Measurements from ENCODE around the gene TCF25. TPM values are rescaled to one million over a fixed set of nuclear protein-coding genes. Genes with fewer than 3 reads are reported as not detected.

Gene TCF25
- total RNA-seq, 1 donor from 2014 or later: 323 TPM

DNA sequence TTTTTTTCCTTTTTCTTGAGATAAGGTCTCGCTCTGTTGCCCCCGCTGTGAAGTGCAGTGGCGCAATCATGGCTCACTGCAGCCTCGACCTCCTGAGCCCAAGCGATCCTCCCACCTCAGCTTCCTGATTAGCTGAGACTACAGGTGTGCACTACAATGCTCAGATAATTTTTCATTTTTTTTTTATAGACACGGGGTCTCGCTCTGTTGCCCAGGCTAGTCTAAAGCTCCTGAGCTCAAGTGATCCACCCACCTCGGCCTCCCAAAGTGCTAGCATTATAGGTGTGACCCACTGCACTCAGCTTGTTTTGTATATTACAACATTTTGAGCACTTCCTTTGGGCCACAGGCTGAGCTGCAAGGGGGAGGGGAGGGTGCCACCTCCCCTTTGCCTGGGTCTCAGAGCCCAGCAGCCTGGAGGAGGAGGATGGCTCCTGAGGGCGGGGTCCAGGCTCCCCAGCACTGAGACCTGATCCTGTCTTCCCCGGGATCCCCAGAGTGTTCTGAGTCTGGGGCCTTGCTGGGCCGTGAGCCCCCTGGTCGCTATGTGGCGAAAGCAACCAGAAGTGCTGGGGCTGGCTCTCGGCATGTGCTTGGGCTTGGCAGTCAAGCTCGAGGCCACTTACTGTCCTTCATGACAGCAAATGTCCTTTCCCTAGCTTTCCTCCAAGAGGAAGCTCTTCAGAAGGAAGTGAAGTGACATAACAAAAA lies 83.3 kb downstream of the TCF25 start:
- TF ChIP-seq, protein P1, sequence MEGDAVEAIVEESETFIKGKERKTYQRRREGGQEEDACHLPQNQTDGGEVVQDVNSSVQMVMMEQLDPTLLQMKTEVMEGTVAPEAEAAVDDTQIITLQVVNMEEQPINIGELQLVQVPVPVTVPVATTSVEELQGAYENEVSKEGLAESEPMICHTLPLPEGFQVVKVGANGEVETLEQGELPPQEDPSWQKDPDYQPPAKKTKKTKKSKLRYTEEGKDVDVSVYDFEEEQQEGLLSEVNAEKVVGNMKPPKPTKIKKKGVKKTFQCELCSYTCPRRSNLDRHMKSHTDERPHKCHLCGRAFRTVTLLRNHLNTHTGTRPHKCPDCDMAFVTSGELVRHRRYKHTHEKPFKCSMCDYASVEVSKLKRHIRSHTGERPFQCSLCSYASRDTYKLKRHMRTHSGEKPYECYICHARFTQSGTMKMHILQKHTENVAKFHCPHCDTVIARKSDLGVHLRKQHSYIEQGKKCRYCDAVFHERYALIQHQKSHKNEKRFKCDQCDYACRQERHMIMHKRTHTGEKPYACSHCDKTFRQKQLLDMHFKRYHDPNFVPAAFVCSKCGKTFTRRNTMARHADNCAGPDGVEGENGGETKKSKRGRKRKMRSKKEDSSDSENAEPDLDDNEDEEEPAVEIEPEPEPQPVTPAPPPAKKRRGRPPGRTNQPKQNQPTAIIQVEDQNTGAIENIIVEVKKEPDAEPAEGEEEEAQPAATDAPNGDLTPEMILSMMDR (IDR thresholded peaks at IDR 0.05; ENCODE audit: unreplicated experiment): no peak
- H3K4me3 Mint-ChIP-seq: no peak overlapping the region
- peaks cover 27% of the 10 kb centered on the region for H3K36me3 Mint-ChIP-seq
- no peaks in the 10 kb centered on the region for H3K9me3 Mint-ChIP-seq
- H3K27me3 Mint-ChIP-seq (ENCODE audit: low read depth): no peaks in the 10 kb centered on the region
- H3K4me1 Mint-ChIP-seq: no peaks in the 10 kb centered on the region
- DNase-seq (ENCODE audit: low spot score in 2 of 2, unreplicated experiment in 2 of 2): no peak
- no peak overlapping the region for H3K27ac Mint-ChIP-seq

- Mint-ChIP-seq H3K27me3 (ENCODE audit: low read depth) (no peaks in the 10 kb centered on the region), H3K36me3 (peaks cover 27% of the 10 kb centered on the region), H3K9me3 (no peaks in the 10 kb centered on the region), H3K4me3 (no peak overlapping the region), H3K27ac (no peak overlapping the region), H3K4me1 (no peaks in the 10 kb centered on the region)
- TF ChIP-seq, protein P1 (IDR thresholded peaks at IDR 0.05; ENCODE audit: unreplicated experiment): no peak
- DNase-seq (ENCODE audit: low spot score in 2 of 2, unreplicated experiment in 2 of 2): no peak
Observed at GRCh38 chr16:89957216-89957785, 83.9 kb downstream of the TCF25 start.

DNA sequence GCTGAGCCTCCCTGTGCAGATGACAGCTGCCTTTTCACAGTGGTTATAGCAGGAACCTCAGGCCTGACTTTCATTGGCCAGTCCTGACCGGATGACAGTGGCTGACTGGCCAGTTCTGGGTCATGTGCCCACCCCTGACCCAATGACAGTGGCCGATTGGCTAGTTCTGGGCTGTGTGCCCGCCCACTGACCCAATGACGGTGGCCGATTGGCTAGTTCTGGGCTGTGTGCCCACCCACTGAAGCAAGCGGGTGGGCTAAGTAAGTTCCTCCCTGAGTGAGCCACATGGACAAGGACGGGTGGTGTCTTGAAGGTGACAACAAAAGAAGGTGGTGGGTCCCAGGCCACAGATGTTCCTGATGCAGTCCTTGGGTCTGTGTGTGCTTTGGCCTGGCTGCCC lies 84.7 kb downstream of the TCF25 start:
- peaks cover 27% of the 10 kb centered on the region for H3K36me3 Mint-ChIP-seq
- TF ChIP-seq, protein P1 (IDR thresholded peaks at IDR 0.05; ENCODE audit: unreplicated experiment): no peak
- H3K27ac Mint-ChIP-seq: no peak overlapping the region
- DNase-seq (ENCODE audit: low spot score in 2 of 2, unreplicated experiment in 2 of 2): no peak
- no peaks in the 10 kb centered on the region for H3K27me3 Mint-ChIP-seq (ENCODE audit: low read depth)
- no peaks in the 10 kb centered on the region for H3K4me1 Mint-ChIP-seq
- H3K4me3 Mint-ChIP-seq: no peak overlapping the region
- no peaks in the 10 kb centered on the region for H3K9me3 Mint-ChIP-seq

DNA sequence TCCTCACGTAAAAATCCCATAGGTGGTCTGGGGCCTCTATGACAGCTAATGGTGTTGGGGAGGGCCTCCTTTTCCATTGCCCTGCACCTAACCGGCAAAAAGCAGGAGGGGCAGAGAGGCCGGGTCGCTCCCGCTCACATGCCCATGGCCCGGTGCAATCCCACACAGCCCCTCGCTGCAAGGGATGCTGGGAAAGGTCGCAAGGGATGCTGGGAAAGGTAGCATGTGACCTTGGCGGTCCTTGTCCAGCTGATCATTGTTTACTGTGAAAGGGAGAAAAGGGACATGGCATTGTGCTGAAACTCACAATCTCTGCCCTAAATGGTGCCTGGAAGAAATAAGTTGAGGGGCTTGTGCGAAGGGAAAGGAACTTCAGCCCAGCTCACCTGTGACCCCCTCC lies 85.2 kb downstream of the TCF25 start:
- Mint-ChIP-seq H3K36me3 (peaks cover 29% of the 10 kb centered on the region), H3K27ac (no peak overlapping the region), H3K4me3 (no peak overlapping the region), H3K27me3 (ENCODE audit: low read depth) (no peaks in the 10 kb centered on the region), H3K9me3 (no peaks in the 10 kb centered on the region), H3K4me1 (no peaks in the 10 kb centered on the region)
- no peak for DNase-seq (ENCODE audit: low spot score in 2 of 2, unreplicated experiment in 2 of 2)
- TF ChIP-seq, protein P1 (IDR thresholded peaks at IDR 0.05; ENCODE audit: unreplicated experiment): no peak

GRCh38 chr16:89960966-89961365 lies 87.6 kb downstream of the TCF25 start:
- TF ChIP-seq, protein P1 (IDR thresholded peaks at IDR 0.05; ENCODE audit: unreplicated experiment): no peak
- DNase-seq (ENCODE audit: low spot score in 2 of 2, unreplicated experiment in 2 of 2): no peak
- H3K9me3 Mint-ChIP-seq: no peaks in the 10 kb centered on the region
- H3K27ac Mint-ChIP-seq: no peak overlapping the region
- H3K4me3 Mint-ChIP-seq: no peak overlapping the region
- H3K27me3 Mint-ChIP-seq (ENCODE audit: low read depth): no peaks in the 10 kb centered on the region
- no peaks in the 10 kb centered on the region for H3K4me1 Mint-ChIP-seq
- H3K36me3 Mint-ChIP-seq: peaks cover 30% of the 10 kb centered on the region

Other genes starting within 250 kb of the TCF25 start
- gene CHMP1A, start 215.9 kb upstream of the TCF25 start, total RNA-seq: 106 to 109 TPM (median 109 TPM) in 3 replicates
- gene SPATA33, start 215.8 kb upstream of the TCF25 start, total RNA-seq: 13.5 to 14.7 TPM (median 14.4 TPM) in 3 replicates
- gene CDK10, start 186.9 kb upstream of the TCF25 start, total RNA-seq: 115 to 130 TPM (median 122 TPM) in 3 replicates
- 7.5 to 9.5 TPM (median 8.8 TPM) in 3 replicates for gene SPATA2L, start 171.9 kb upstream of the TCF25 start, total RNA-seq
- gene VPS9D1, start 152.7 kb upstream of the TCF25 start, total RNA-seq: 17.1 to 18.3 TPM (median 17.5 TPM) in 3 replicates
- 35.0 to 42.2 TPM (median 39.3 TPM) in 3 replicates for gene ZNF276, start 152.1 kb upstream of the TCF25 start, total RNA-seq
- gene FANCA, start 56.9 kb upstream of the TCF25 start, total RNA-seq: 37.3 to 50.8 TPM (median 46.2 TPM) in 3 replicates
- 4.9 to 6.8 TPM (median 5.5 TPM) in 3 replicates for gene SPIRE2, start 45.1 kb upstream of the TCF25 start, total RNA-seq
- 6.7 to 7.5 TPM (median 7.5 TPM) in 3 replicates for gene MC1R, start 45.3 kb downstream of the TCF25 start, total RNA-seq
- 24.5 to 26.4 TPM (median 24.7 TPM) in 3 replicates for gene TUBB3, start 49.8 kb downstream of the TCF25 start, total RNA-seq
- 70.9 to 74.2 TPM (median 74.1 TPM) in 3 replicates for gene DEF8, start 75.2 kb downstream of the TCF25 start, total RNA-seq
- gene DBNDD1, start 145.9 kb downstream of the TCF25 start, total RNA-seq: 10.2 to 11.5 TPM (median 10.7 TPM) in 3 replicates
- not detected in 3 replicates for gene PRDM7, start 203.7 kb downstream of the TCF25 start, total RNA-seq

Data from mesothelial cell of epicardium (in vitro differentiated cells).